Neuronal stem cell (in vitro differentiated cells): Measurements from ENCODE around the gene CIC.
"Not testable (repeated sequence)": the region's sequence is repeated elsewhere in the genome, so short reads cannot be mapped to it uniquely, and the experiment has no call there.

Source experiments
- DNase-seq: peaks from one replicate; pipeline ENCODE4 v3.0.0-alpha.2; 2013; ENCODE audit warnings: low spot score
- H2AFZ ChIP-seq: one replicate; pipeline ENCODE4 v1.6.1; 2013; ENCODE audit warnings: mild to moderate bottlenecking, low read length, inconsistent platforms
- H2AK5ac ChIP-seq: 2 replicates; pipeline ENCODE4 v1.6.1; 2013; ENCODE audit warnings: low read depth, mild to moderate bottlenecking, inconsistent platforms, low read length, moderate library complexity, mixed read lengths
- H2BK120ac ChIP-seq: 2 replicates; pipeline ENCODE4 v1.6.1; 2013; ENCODE audit warnings: low read depth, mild to moderate bottlenecking, inconsistent platforms, low read length, moderate library complexity, mixed read lengths
- H2BK12ac ChIP-seq: one replicate; pipeline ENCODE4 v1.6.1; 2013; ENCODE audit warnings: low read length, inconsistent platforms
- H2BK15ac ChIP-seq: 2 replicates; pipeline ENCODE4 v1.6.1; 2013; ENCODE audit warnings: mild to moderate bottlenecking, low read length, inconsistent platforms, mixed read lengths
- H2BK5ac ChIP-seq: one replicate; pipeline ENCODE4 v1.6.1; 2013; ENCODE audit warnings: inconsistent platforms, mild to moderate bottlenecking, low read length, moderate library complexity
- H3K14ac ChIP-seq: one replicate; pipeline ENCODE4 v1.6.1; 2013; ENCODE audit warnings: low read length, inconsistent platforms
- H3K18ac ChIP-seq: 2 replicates; pipeline ENCODE4 v1.6.1; 2013; ENCODE audit warnings: low read length, inconsistent platforms
- H3K23ac ChIP-seq: 2 replicates; pipeline ENCODE4 v1.6.1; 2013; ENCODE audit warnings: low read depth, mild to moderate bottlenecking, mixed read lengths, low read length, inconsistent platforms; ENCODE audit not compliant: poor library complexity
- H3K27ac ChIP-seq: replicated peaks from 3 replicates; pipeline ENCODE4 v1.5.1; 2013; ENCODE audit warnings: low read length, inconsistent platforms
- H3K27me3 ChIP-seq, 3 experiments: 2 replicates each; pipeline ENCODE4 v1.6.1; 2013; ENCODE audit warnings: low read length in 3 of 3, mild to moderate bottlenecking in 2 of 3, inconsistent platforms in 1 of 3, low read depth in 1 of 3, mixed read lengths in 1 of 3, moderate library complexity in 1 of 3; ENCODE audit not compliant: control insufficient read depth in 3 of 3, insufficient read depth in 3 of 3
- H3K36me3 ChIP-seq, 2 donors: replicated peaks in 1 of 2; 2 replicates each; pipeline ENCODE4 v1.6.1; 2013; ENCODE audit warnings: low read length in 2 of 2; ENCODE audit not compliant: control insufficient read depth in 2 of 2, insufficient read depth in 2 of 2
- H3K4ac ChIP-seq: 2 replicates; pipeline ENCODE4 v1.6.1; 2013; ENCODE audit warnings: inconsistent platforms, mild to moderate bottlenecking, low read length, moderate library complexity
- H3K4me1 ChIP-seq, 2 donors: 1 replicate in 1 of 2; 2 replicates in 1 of 2; pipeline ENCODE4 v1.6.1; 2013; ENCODE audit warnings: low read length in 2 of 2, low read depth in 1 of 2; ENCODE audit not compliant: control insufficient read depth in 2 of 2, insufficient read depth in 1 of 2
- H3K4me2 ChIP-seq: one replicate; pipeline ENCODE4 v1.6.1; 2013; ENCODE audit warnings: mild to moderate bottlenecking, low read length, inconsistent platforms; ENCODE audit not compliant: insufficient read depth, poor library complexity, severe bottlenecking
- H3K4me3 ChIP-seq, 2 donors: 2 replicates each; pipeline ENCODE4 v1.5.1; 2013; ENCODE audit warnings: low read length in 2 of 2, mild to moderate bottlenecking in 2 of 2, inconsistent platforms in 1 of 2, moderate library complexity in 1 of 2
- H3K79me1 ChIP-seq: one replicate; pipeline ENCODE4 v1.6.1; 2013; ENCODE audit warnings: low read depth, mild to moderate bottlenecking, inconsistent platforms, low read length, moderate library complexity
- H3K9ac ChIP-seq: one replicate; pipeline ENCODE4 v1.6.1; 2013; ENCODE audit warnings: mild to moderate bottlenecking, low read depth, low read length, inconsistent platforms; ENCODE audit not compliant: poor library complexity
- H3K9me3 ChIP-seq, 2 donors: replicated peaks in 1 of 2; 2 replicates each; pipeline versions ENCODE3 to v1.6.1; 2013; ENCODE audit warnings: low read length in 2 of 2, mild to moderate bottlenecking in 2 of 2, inconsistent platforms in 1 of 2, low read depth in 1 of 2, mixed read lengths in 1 of 2, moderate library complexity in 1 of 2; ENCODE audit not compliant: control insufficient read depth in 2 of 2, insufficient read depth in 1 of 2
- H4K8ac ChIP-seq: one replicate; pipeline ENCODE4 v1.6.1; 2013; ENCODE audit warnings: low read depth, mild to moderate bottlenecking, inconsistent platforms, low read length, moderate library complexity
- H4K91ac ChIP-seq: one replicate; pipeline ENCODE4 v1.6.1; 2013; ENCODE audit warnings: low read length, low read depth, mild to moderate bottlenecking, inconsistent platforms; ENCODE audit not compliant: poor library complexity
- WGBS, 2 donors: extraction: QIAGEN DNeasy Blood & Tissue Kit; methylation state at CpG; one replicate each; pipeline ENCODE4 v1.1.7; 2013; ENCODE audit warnings: missing lambda C conversion rate in 2 of 2, mixed read lengths in 1 of 2; ENCODE audit not compliant: insufficient read length in 2 of 2, insufficient replicate concordance in 1 of 2; ENCODE audit errors: extremely low coverage in 2 of 2; 5-methylcytosine and 5-hydroxymethylcytosine counted together

Gene CIC

GRCh38 chr19:42331333-42331732 is 62.3 kb downstream of the CIC start:
- Histone ChIP-seq H3K79me1 (peaks cover 17% of the 10 kb centered on the region), H3K36me3 (peaks cover 0 to 21% of the 10 kb centered on the region in 2 donors)
- H3K4ac ChIP-seq, H3K4me2 ChIP-seq, H2AFZ ChIP-seq, H3K14ac ChIP-seq, H2BK120ac ChIP-seq, H3K9ac ChIP-seq, H3K27ac ChIP-seq, H2BK15ac ChIP-seq, H3K27me3 ChIP-seq, H3K23ac ChIP-seq, H3K9me3 ChIP-seq, H3K4me1 ChIP-seq, H2BK5ac ChIP-seq, DNase-seq, H3K4me3 ChIP-seq, H4K91ac ChIP-seq, H2BK12ac ChIP-seq, H4K8ac ChIP-seq, H3K18ac ChIP-seq, H2AK5ac ChIP-seq: not testable (repeated sequence)
- WGBS, 2 donors = no CpG with 5 or more reads among the region's 3 CpGs

- Histone ChIP-seq H3K9ac (peak overlapping the region; percentile 4), H2BK12ac (no peak overlapping the region), H3K23ac (no peak overlapping the region), H2BK120ac (no peak overlapping the region), H2AFZ (no peak overlapping the region), H3K4ac (no peak overlapping the region), H2AK5ac (no peak overlapping the region), H3K4me2 (no peak overlapping the region), H3K36me3 (peaks cover 6 to 28% of the 10 kb centered on the region in 2 donors), H3K4me1 (peaks cover 0 to 3% of the 10 kb centered on the region in 2 donors), H3K9me3 (no peaks in the 10 kb centered on the region), H3K27me3 (no peaks in the 10 kb centered on the region), H2BK15ac (no peak overlapping the region), H4K8ac (no peak overlapping the region), H2BK5ac (no peak overlapping the region), H3K18ac (no peak overlapping the region), H4K91ac (no peak overlapping the region), H3K14ac (no peak overlapping the region), H3K27ac (no peak overlapping the region), H3K4me3 (no peak overlapping the region), H3K79me1 (peaks cover 15% of the 10 kb centered on the region)
- DNase-seq = no peak
- WGBS, 2 donors = no CpG with 5 or more reads among the region's 6 CpGs
Measured at GRCh38 chr19:42332059-42332458, 63.0 kb downstream of the CIC start.

GRCh38 chr19:42333018-42333417 is 64.0 kb downstream of the CIC start:
- Histone ChIP-seq H4K91ac (no peak overlapping the region), H3K4me3 (no peak overlapping the region), H3K27me3 (no peaks in the 10 kb centered on the region), H3K27ac (no peak overlapping the region), H3K4ac (no peak overlapping the region), H3K18ac (no peak overlapping the region), H3K4me2 (no peak overlapping the region), H3K79me1 (peaks cover 15% of the 10 kb centered on the region), H2AK5ac (no peak overlapping the region), H2BK12ac (no peak overlapping the region), H3K23ac (no peak overlapping the region), H3K9ac (no peak overlapping the region), H4K8ac (no peak overlapping the region), H3K14ac (no peak overlapping the region), H3K4me1 (no peaks in the 10 kb centered on the region), H2AFZ (no peak overlapping the region), H2BK5ac (no peak overlapping the region), H2BK15ac (no peak overlapping the region), H2BK120ac (no peak overlapping the region), H3K36me3 (peaks cover 7 to 35% of the 10 kb centered on the region in 2 donors), H3K9me3 (no peaks in the 10 kb centered on the region)
- no CpG with 5 or more reads among the region's 3 CpGs for WGBS, 2 donors
- no peak for DNase-seq

GRCh38 chr19:42333975-42334696 is 65.1 kb downstream of the CIC start:
- no peak overlapping the region for H4K91ac ChIP-seq
- H3K27ac ChIP-seq = no peak overlapping the region
- no peak for DNase-seq
- H3K4ac ChIP-seq = no peak overlapping the region
- no peak overlapping the region for H2BK12ac ChIP-seq
- H3K4me2 ChIP-seq = no peak overlapping the region
- H3K14ac ChIP-seq = peak overlapping the region; percentile 56
- no peaks in the 10 kb centered on the region for H3K27me3 ChIP-seq
- no peak overlapping the region for H2BK15ac ChIP-seq
- H2AK5ac ChIP-seq = no peak overlapping the region
- no peak overlapping the region for H3K18ac ChIP-seq
- no peak overlapping the region for H3K9ac ChIP-seq
- WGBS, 2 donors = no CpG with 5 or more reads among the region's 21 CpGs
- H3K4me3 ChIP-seq = no peak overlapping the region
- H3K4me1 ChIP-seq = no peaks in the 10 kb centered on the region
- H3K9me3 ChIP-seq = no peaks in the 10 kb centered on the region
- H3K79me1 ChIP-seq = peaks cover 13% of the 10 kb centered on the region
- H4K8ac ChIP-seq = no peak overlapping the region
- H2AFZ ChIP-seq = no peak overlapping the region
- H2BK120ac ChIP-seq = no peak overlapping the region
- no peak overlapping the region for H3K23ac ChIP-seq
- peaks cover 7 to 40% of the 10 kb centered on the region in 2 donors for H3K36me3 ChIP-seq
- no peak overlapping the region for H2BK5ac ChIP-seq
